CD14-positive monocyte (primary cell): ENCODE results near the gene WDFY4. TPM values are rescaled to one million over a fixed set of nuclear protein-coding genes. Genes with fewer than 3 reads are reported as not detected.

Experiments used
- DNase-seq, 3 donors: peaks; one replicate each; pipeline ENCODE4 v3.0.0-alpha.2; 2011 to 2022
- H2AFZ ChIP-seq: 2 replicates; pipeline ENCODE4 v1.6.0; 2012; ENCODE audit warnings: mild to moderate bottlenecking, low read depth, low read length, inconsistent platforms; ENCODE audit not compliant: insufficient read depth, poor library complexity, severe bottlenecking
- H3K27ac ChIP-seq, 2 donors: 1 replicate in 1 of 2; 2 replicates in 1 of 2; pipeline ENCODE4 v1.5.1; 2012 to 2013; ENCODE audit warnings: low read length in 2 of 2, control low read depth in 1 of 2, inconsistent platforms in 1 of 2, low read depth in 1 of 2, mild to moderate bottlenecking in 1 of 2
- H3K27me3 ChIP-seq, 2 donors: one replicate each; pipeline versions ENCODE4 v1.6.0 to v1.6.1; 2011 to 2013; ENCODE audit warnings: low read length in 2 of 2; ENCODE audit not compliant: control insufficient read depth in 2 of 2, insufficient read depth in 2 of 2
- H3K36me3 ChIP-seq, 2 donors: replicated peaks in 1 of 2; 1 replicate in 1 of 2; 2 replicates in 1 of 2; pipeline versions ENCODE4 v1.5.1 to v1.6.1; 2012 to 2013; ENCODE audit warnings: low read length in 2 of 2, control low read depth in 1 of 2, inconsistent platforms in 1 of 2, mild to moderate bottlenecking in 1 of 2; ENCODE audit not compliant: insufficient read depth in 2 of 2, control insufficient read depth in 1 of 2
- H3K4me1 ChIP-seq, 2 donors: 1 replicate in 1 of 2; 2 replicates in 1 of 2; pipeline versions ENCODE4 v1.5.1 to v1.6.1; 2012 to 2013; ENCODE audit warnings: low read length in 2 of 2, control low read depth in 1 of 2, inconsistent platforms in 1 of 2, mild to moderate bottlenecking in 1 of 2, moderate library complexity in 1 of 2; ENCODE audit not compliant: insufficient read depth in 2 of 2, control insufficient read depth in 1 of 2
- H3K4me2 ChIP-seq: replicated peaks from 2 replicates; pipeline ENCODE3; 2012; ENCODE audit warnings: low read length, moderate library complexity, mild to moderate bottlenecking; ENCODE audit not compliant: poor library complexity, severe bottlenecking; ENCODE audit errors: extremely low read depth
- H3K4me3 ChIP-seq, 3 experiments: fragments of 200-600 bp in 1 of 3; sonication (generic) in 1 of 3; replicated peaks in 1 of 3; 1 replicate in 2 of 3; 2 replicates in 1 of 3; pipeline ENCODE4 v1.5.1; 2011 to 2013; ENCODE audit warnings: low read length in 3 of 3, mild to moderate bottlenecking in 3 of 3, control low read depth in 2 of 3, low read depth in 2 of 3, inconsistent platforms in 1 of 3, moderate library complexity in 1 of 3
- H3K79me2 ChIP-seq: 2 replicates; pipeline ENCODE4 v1.6.0; 2012; ENCODE audit warnings: mild to moderate bottlenecking, control low read depth, inconsistent platforms, low read length, moderate library complexity; ENCODE audit not compliant: insufficient read depth
- H3K9ac ChIP-seq: 2 replicates; pipeline ENCODE4 v1.6.0; 2017; ENCODE audit warnings: low read length, mild to moderate bottlenecking; ENCODE audit not compliant: insufficient read depth, poor library complexity, severe bottlenecking
- H3K9me3 ChIP-seq, 2 donors: replicated peaks in 1 of 2; 1 replicate in 1 of 2; 2 replicates in 1 of 2; pipeline versions ENCODE4 v1.5.1 to v1.6.1; 2012 to 2013; ENCODE audit warnings: low read length in 2 of 2, control low read depth in 1 of 2; ENCODE audit not compliant: control insufficient read depth in 1 of 2, insufficient read depth in 1 of 2
- H4K20me1 ChIP-seq: 2 replicates; pipeline ENCODE4 v1.6.0; 2012; ENCODE audit warnings: mild to moderate bottlenecking, low read length, control low read depth, moderate library complexity; ENCODE audit not compliant: insufficient read depth
- H3K27ac Mint-ChIP-seq, 7 donors: one replicate each; pipeline ENCODE4 v1.8.0; 2020; ENCODE audit warnings: mild to moderate bottlenecking in 7 of 7, mixed read lengths in 7 of 7, moderate library complexity in 6 of 7, inconsistent platforms in 2 of 7
- H3K27me3 Mint-ChIP-seq, 3 donors: one replicate each; pipeline ENCODE4 v1.8.0; 2021 to 2022; ENCODE audit warnings: low read depth in 3 of 3, mild to moderate bottlenecking in 3 of 3, mixed read lengths in 3 of 3, moderate library complexity in 3 of 3, inconsistent platforms in 1 of 3
- H3K36me3 Mint-ChIP-seq, 2 donors: one replicate each; pipeline ENCODE4 v1.8.0; 2020; ENCODE audit warnings: mixed read lengths in 2 of 2, inconsistent platforms in 1 of 2, mild to moderate bottlenecking in 1 of 2
- H3K4me1 Mint-ChIP-seq: one replicate; pipeline ENCODE4 v1.8.0; 2020; ENCODE audit warnings: mild to moderate bottlenecking, mixed read lengths
- H3K4me3 Mint-ChIP-seq, 2 donors: one replicate each; pipeline ENCODE4 v1.8.0; 2020; ENCODE audit warnings: mild to moderate bottlenecking in 2 of 2, mixed read lengths in 2 of 2, moderate library complexity in 1 of 2
- H3K9me3 Mint-ChIP-seq, 7 donors: one replicate each; pipeline ENCODE4 v1.8.0; 2020 to 2022; ENCODE audit warnings: mixed read lengths in 7 of 7, mild to moderate bottlenecking in 6 of 7, moderate library complexity in 6 of 7, inconsistent platforms in 2 of 7
- WGBS: methylation state at CpG from one replicate; pipeline ENCODE4 v1.1.5; 2013; ENCODE audit warnings: missing lambda C conversion rate; ENCODE audit not compliant: insufficient coverage; 5-methylcytosine and 5-hydroxymethylcytosine counted together
- intact Hi-C, 2 donors: fragments of 100-400 bp; cut with micrococcal nuclease; formaldehyde crosslinking; loops; one replicate each; pipeline versions ENCODE4 v1.15.0 to v1.15.1; 2023
- polyA plus RNA-seq, 3 donors: library from polyadenylated mRNA; depleted of rRNA in 1 of 3; unstranded in 2 of 3; stranded (reverse) in 1 of 3; fragments of 300-500 nt in 2 of 3; fragments of >200 nt in 1 of 3; fragmentation: Illumina TruSeq in 2 of 3; gene quantifications; 1 replicate in 2 of 3; 2 replicates in 1 of 3; pipeline ENCODE4 v1.2.3, GENCODE V29; 2012 to 2021
- TF ChIP-seq, protein P1 (sequence below): fragments of 200-600 bp; IDR thresholded peaks from one replicate; pipeline ENCODE4 v1.8.0; 2022; ENCODE audit warnings: antibody characterized with exemption, mild to moderate bottlenecking

The WDFY4 gene
- polyA plus RNA-seq, 3 donors = 7.5 to 36.1 (median 9.8) TPM

DNA sequence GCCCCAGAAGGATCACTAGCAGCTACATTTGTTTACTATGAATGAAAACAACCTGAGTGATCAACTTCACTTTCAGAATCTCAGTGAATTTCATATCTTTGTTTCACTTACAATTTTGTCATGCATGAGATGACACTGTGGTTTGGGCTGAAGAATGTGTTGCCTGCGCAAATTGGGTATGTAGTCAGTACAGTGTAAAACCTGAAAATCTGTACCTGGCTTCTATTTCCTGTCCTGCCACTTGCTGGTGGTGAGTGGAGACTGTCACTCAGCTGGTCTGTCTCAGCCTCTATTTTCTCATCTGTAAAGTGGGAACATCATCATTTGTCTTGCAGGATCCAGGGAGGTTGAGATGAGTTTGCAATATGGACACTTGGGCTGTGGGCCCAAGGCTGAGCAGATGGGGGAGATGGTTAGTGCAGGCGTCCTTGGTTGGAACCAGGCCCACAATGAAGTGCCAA is 118.0 kb downstream of the WDFY4 start:
- peak overlapping the region in 3 of 7 donors; percentile 8 to 55 (median 48) for H3K27ac Mint-ChIP-seq
- H3K9me3 ChIP-seq = no peaks in the 10 kb centered on the region
- no peaks in the 10 kb centered on the region for H4K20me1 ChIP-seq
- H3K27me3 ChIP-seq = no peaks in the 10 kb centered on the region
- H3K27ac ChIP-seq = peak overlapping the region in 1 of 2 donors; percentile 20
- no peak overlapping the region for H2AFZ ChIP-seq
- TF ChIP-seq, protein P1, sequence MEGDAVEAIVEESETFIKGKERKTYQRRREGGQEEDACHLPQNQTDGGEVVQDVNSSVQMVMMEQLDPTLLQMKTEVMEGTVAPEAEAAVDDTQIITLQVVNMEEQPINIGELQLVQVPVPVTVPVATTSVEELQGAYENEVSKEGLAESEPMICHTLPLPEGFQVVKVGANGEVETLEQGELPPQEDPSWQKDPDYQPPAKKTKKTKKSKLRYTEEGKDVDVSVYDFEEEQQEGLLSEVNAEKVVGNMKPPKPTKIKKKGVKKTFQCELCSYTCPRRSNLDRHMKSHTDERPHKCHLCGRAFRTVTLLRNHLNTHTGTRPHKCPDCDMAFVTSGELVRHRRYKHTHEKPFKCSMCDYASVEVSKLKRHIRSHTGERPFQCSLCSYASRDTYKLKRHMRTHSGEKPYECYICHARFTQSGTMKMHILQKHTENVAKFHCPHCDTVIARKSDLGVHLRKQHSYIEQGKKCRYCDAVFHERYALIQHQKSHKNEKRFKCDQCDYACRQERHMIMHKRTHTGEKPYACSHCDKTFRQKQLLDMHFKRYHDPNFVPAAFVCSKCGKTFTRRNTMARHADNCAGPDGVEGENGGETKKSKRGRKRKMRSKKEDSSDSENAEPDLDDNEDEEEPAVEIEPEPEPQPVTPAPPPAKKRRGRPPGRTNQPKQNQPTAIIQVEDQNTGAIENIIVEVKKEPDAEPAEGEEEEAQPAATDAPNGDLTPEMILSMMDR = no peak
- 100% methylated on average over 1 of the region's 2 CpGs for WGBS
- peaks cover 87% of the 10 kb centered on the region for H3K4me1 Mint-ChIP-seq
- H3K4me2 ChIP-seq = no peak overlapping the region
- H3K4me1 ChIP-seq = peaks cover 79 to 86% of the 10 kb centered on the region in 2 donors
- H3K27me3 Mint-ChIP-seq = peaks cover 0 to 2% (median 0%) of the 10 kb centered on the region in 3 donors
- H3K36me3 ChIP-seq = peaks cover 28 to 52% of the 10 kb centered on the region in 2 donors
- H3K79me2 ChIP-seq = no peaks in the 10 kb centered on the region
- H3K4me3 ChIP-seq = no peak overlapping the region
- no peak for DNase-seq
- H3K4me3 Mint-ChIP-seq = no peak overlapping the region
- H3K36me3 Mint-ChIP-seq = peaks cover 44 to 46% of the 10 kb centered on the region in 2 donors
- H3K9ac ChIP-seq = no peak overlapping the region
- peaks cover 0 to 11% (median 7%) of the 10 kb centered on the region in 7 donors for H3K9me3 Mint-ChIP-seq
- intact Hi-C loops = loop anchor here in 1 of 2 donors (10.0 kb wide), 1 partner anchor 138 kb away; no protein-coding TSS in a partner anchor

DNA sequence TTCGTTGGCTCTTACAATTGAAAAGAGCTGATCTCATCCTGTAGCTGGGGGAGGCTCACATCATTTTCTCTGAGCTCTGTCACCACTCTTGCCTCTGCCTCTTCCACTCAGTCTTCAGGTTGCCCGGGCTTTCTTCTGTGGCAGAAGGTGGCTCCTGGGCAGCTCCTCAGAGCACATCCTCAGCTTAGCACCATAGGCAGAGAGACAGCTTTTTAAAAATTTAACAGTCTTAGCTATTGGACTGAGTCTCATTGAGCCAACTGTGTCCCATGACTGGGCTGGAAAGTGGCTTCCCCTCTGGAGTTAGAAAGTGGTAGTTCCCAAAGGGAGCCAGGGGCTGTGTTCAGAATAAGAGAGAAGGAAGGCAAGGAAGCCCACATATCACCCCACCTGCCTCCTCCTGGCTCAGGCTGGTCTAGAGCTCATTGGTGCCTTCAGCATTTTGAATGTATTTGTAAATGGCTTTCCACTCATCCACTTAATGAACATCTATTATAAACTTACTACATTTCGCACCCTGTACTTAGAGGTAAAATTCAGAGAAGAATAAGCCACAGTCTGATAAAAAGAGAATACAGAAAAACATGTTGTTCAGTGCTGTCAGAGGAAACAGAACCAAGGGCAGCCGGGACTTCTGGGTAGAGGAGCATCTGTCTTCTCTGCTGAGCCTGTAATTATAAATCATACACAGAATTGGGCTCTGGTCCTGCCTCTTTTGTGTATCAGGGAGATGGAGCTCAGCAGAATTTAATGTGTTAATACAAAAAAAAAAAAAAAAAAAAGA is 119.3 kb downstream of the WDFY4 start:
- Histone ChIP-seq H3K27ac (peak overlapping the region in 1 of 2 donors; percentile 54), H4K20me1 (no peaks in the 10 kb centered on the region), H3K27me3 (no peaks in the 10 kb centered on the region), H3K4me1 (peaks cover 77 to 80% of the 10 kb centered on the region in 2 donors), H3K9ac (no peak overlapping the region), H3K9me3 (no peaks in the 10 kb centered on the region), H3K36me3 (peaks cover 41 to 62% of the 10 kb centered on the region in 2 donors), H3K79me2 (no peaks in the 10 kb centered on the region), H3K4me2 (no peak overlapping the region), H2AFZ (no peak overlapping the region), H3K4me3 (no peak overlapping the region)
- peak overlapping the region in 5 of 7 donors; percentile 42 to 84 (median 69) for H3K27ac Mint-ChIP-seq
- H3K27me3 Mint-ChIP-seq = peaks cover 0 to 2% (median 0%) of the 10 kb centered on the region in 3 donors
- TF ChIP-seq, protein P1 = no peak
- peaks cover 79% of the 10 kb centered on the region for H3K4me1 Mint-ChIP-seq
- peak in 1 of 3 donors; percentile 5 for DNase-seq
- 52% methylated on average over 3 of the region's 4 CpGs for WGBS
- H3K36me3 Mint-ChIP-seq = peaks cover 40 to 42% of the 10 kb centered on the region in 2 donors
- peaks cover 0 to 11% (median 7%) of the 10 kb centered on the region in 7 donors for H3K9me3 Mint-ChIP-seq
- intact Hi-C loops = loop anchor here in 1 of 2 donors (10.0 kb wide), 1 partner anchor 139 kb away; no protein-coding TSS in a partner anchor
- H3K4me3 Mint-ChIP-seq = no peak overlapping the region
